Hepatocyte (in vitro differentiated cells): ENCODE measurements around the gene RARB. TPM values are rescaled to one million over a fixed set of nuclear protein-coding genes. Genes with fewer than 3 reads are reported as not detected.

Experiments used
- DNase-seq: peaks from one replicate; pipeline ENCODE4 v3.0.0-alpha.2; 2016; ENCODE audit warnings: low spot score
- H2AFZ ChIP-seq: fragments of 200-600 bp; sonication (generic); 2 replicates; pipeline ENCODE4 v1.6.0; 2016; ENCODE audit warnings: antibody characterized with exemption, mild to moderate bottlenecking
- H3K27ac ChIP-seq: fragments of 200-600 bp; sonication (generic); 2 replicates; pipeline ENCODE4 v1.5.1; 2016; ENCODE audit warnings: mild to moderate bottlenecking
- H3K27me3 ChIP-seq: fragments of 200-600 bp; sonication (generic); 2 replicates; pipeline ENCODE4 v1.6.1; 2016
- H3K36me3 ChIP-seq: fragments of 200-600 bp; sonication (generic); replicated peaks from 2 replicates; pipeline ENCODE4 v1.5.1; 2016; ENCODE audit warnings: low read depth; ENCODE audit not compliant: insufficient read depth
- H3K4me1 ChIP-seq: fragments of 200-600 bp; sonication (generic); 2 replicates; pipeline ENCODE4 v1.5.1; 2016; ENCODE audit warnings: mild to moderate bottlenecking, moderate library complexity; ENCODE audit not compliant: insufficient read depth
- H3K4me2 ChIP-seq: fragments of 200-600 bp; sonication (generic); 2 replicates; pipeline ENCODE4 v1.6.0; 2016
- H3K4me3 ChIP-seq: fragments of 200-600 bp; sonication (generic); 2 replicates; pipeline ENCODE4 v1.5.1; 2016; ENCODE audit warnings: mild to moderate bottlenecking
- H3K79me2 ChIP-seq: fragments of 200-600 bp; sonication (generic); 2 replicates; pipeline ENCODE4 v1.6.0; 2017; ENCODE audit warnings: mild to moderate bottlenecking
- H3K9me2 ChIP-seq: fragments of 200-600 bp; sonication (generic); replicated peaks from 2 replicates; pipeline ENCODE4 v1.6.0; 2017; ENCODE audit warnings: mild to moderate bottlenecking; ENCODE audit not compliant: insufficient read depth
- H3K9me3 ChIP-seq: fragments of 200-600 bp; sonication (generic); 2 replicates; pipeline ENCODE4 v1.5.1; 2016; ENCODE audit warnings: low read depth, mild to moderate bottlenecking
- H4K20me1 ChIP-seq: fragments of 200-600 bp; sonication (generic); 2 replicates; pipeline ENCODE4 v1.6.0; 2016; ENCODE audit warnings: mild to moderate bottlenecking; ENCODE audit not compliant: insufficient read depth, poor library complexity, severe bottlenecking
- CTCF ChIP-seq: fragments of 200-600 bp; sonication (generic); IDR thresholded peaks from 2 replicates; pipeline ENCODE4 v1.5.1; 2016; ENCODE audit warnings: antibody characterized with exemption, mild to moderate bottlenecking; ENCODE audit not compliant: poor library complexity
- EZH2 ChIP-seq: fragments of 200-600 bp; sonication (generic); IDR thresholded peaks from 2 replicates; pipeline ENCODE4 v1.6.1; 2016; ENCODE audit warnings: antibody characterized with exemption, mild to moderate bottlenecking, borderline replicate concordance
- EZH2phosphoT487 ChIP-seq: fragments of 200-600 bp; sonication (generic); IDR thresholded peaks from one replicate; pipeline ENCODE4 v1.6.1; 2018; ENCODE audit warnings: antibody characterized with exemption, mild to moderate bottlenecking, low read depth, moderate library complexity; ENCODE audit not compliant: unreplicated experiment, severe bottlenecking
- WGBS: methylation state at CpG from one replicate; pipeline ENCODE4 v1.1.6; 2016; ENCODE audit warnings: low lambda C conversion rate; ENCODE audit errors: missing lambda C conversion rate; 5-methylcytosine and 5-hydroxymethylcytosine counted together
- polyA plus RNA-seq: library from polyadenylated mRNA; unstranded; fragments of >200 nt; fragmentation: Nextera tagmentation; extraction: Ambion mirVana; gene quantifications from 2 replicates; pipeline ENCODE4 v1.2.1, GENCODE V29; 2016
- total RNA-seq: library from RNA; depleted of rRNA; stranded (reverse); fragments of >200 nt; gene quantifications from 2 replicates; pipeline ENCODE4 v1.2.3, GENCODE V29; 2014

RARB gene
- total and polyA plus RNA-seq, 2 experiments from 2014 or later, result 22.2 to 30.7 TPM

GRCh38 chr3:25480811-25481210 lies 52.7 kb downstream of the RARB start:
- H3K4me2 ChIP-seq, result no peak overlapping the region
- H3K79me2 ChIP-seq, result peaks cover 75% of the 10 kb centered on the region
- TF ChIP-seq EZH2 (no peak), EZH2phosphoT487 (no peak), CTCF (no peak)

DNA sequence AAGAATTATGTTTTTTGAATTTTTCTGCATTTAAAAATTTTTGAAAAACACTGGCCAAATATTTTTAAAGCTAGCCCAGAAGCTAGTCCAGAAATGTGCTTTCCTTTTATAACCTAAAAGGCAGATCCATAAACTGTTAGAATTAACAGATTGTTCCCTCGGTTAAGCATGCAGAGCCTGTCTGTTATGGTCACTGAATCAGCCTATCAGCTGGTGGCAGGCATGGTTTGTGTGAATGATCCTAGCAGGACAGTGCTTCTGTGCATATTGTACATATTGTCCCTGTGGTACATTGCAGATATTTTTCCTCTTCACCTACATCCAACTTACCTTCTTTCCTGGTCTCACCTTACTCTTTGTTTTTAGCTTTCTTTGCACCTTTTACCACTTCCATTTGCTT lies 53.3 kb downstream of the RARB start:
- Histone ChIP-seq H3K9me2 (no peaks in the 10 kb centered on the region), H3K4me2 (no peak overlapping the region), H3K36me3 (no peaks in the 10 kb centered on the region), H3K4me1 (peaks cover 22% of the 10 kb centered on the region), H2AFZ (no peak overlapping the region), H3K79me2 (peaks cover 75% of the 10 kb centered on the region), H4K20me1 (no peaks in the 10 kb centered on the region), H3K9me3 (no peaks in the 10 kb centered on the region), H3K27ac (no peak overlapping the region), H3K27me3 (no peaks in the 10 kb centered on the region), H3K4me3 (no peak overlapping the region)
- 65% methylated on average over 1 of the region's 1 CpG for WGBS
- no peak for DNase-seq
- TF ChIP-seq CTCF (no peak), EZH2 (no peak), EZH2phosphoT487 (no peak)

More at GRCh38 chr3:25480811-25481210, 52.7 kb downstream of the RARB start:
- Histone ChIP-seq H2AFZ (no peak overlapping the region), H3K4me1 (peaks cover 22% of the 10 kb centered on the region), H3K4me3 (no peak overlapping the region), H3K27me3 (no peaks in the 10 kb centered on the region), H3K27ac (no peak overlapping the region), H3K9me2 (no peaks in the 10 kb centered on the region), H3K9me3 (no peaks in the 10 kb centered on the region), H3K36me3 (no peaks in the 10 kb centered on the region), H4K20me1 (no peaks in the 10 kb centered on the region)
- no peak for DNase-seq
- WGBS, result 95% methylated on average over 1 of the region's 1 CpG

DNA sequence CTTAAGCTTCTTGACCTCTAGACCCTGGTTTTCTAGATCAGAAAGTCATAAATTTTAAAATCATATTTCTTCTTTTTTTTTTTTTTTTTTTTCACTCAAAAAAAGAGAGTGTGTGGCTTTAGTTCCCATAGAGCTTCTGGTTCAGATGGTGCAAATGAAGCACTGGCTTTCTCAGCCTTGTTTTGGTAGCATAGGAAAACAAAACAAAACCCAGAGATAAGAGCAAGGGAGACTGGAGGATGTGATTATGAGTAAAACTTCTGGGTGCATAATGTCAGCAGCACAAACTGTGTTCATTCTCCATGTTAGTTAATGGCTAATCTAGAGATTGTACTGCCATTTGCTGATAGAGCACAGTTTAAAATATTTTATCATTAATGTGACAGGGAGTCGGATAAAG lies 55.4 kb downstream of the RARB start:
- Histone ChIP-seq H3K9me3 (no peaks in the 10 kb centered on the region), H3K4me1 (peaks cover 22% of the 10 kb centered on the region), H3K79me2 (peaks cover 75% of the 10 kb centered on the region), H3K36me3 (no peaks in the 10 kb centered on the region), H2AFZ (no peak overlapping the region), H3K4me3 (no peak overlapping the region), H4K20me1 (no peaks in the 10 kb centered on the region), H3K27ac (no peak overlapping the region), H3K4me2 (peak overlapping the region; percentile 10), H3K27me3 (no peaks in the 10 kb centered on the region), H3K9me2 (no peaks in the 10 kb centered on the region)
- no peak for DNase-seq
- 48% methylated on average over 1 of the region's 1 CpG for WGBS
- no peak for TF ChIP-seq EZH2phosphoT487
- TF ChIP-seq EZH2, result no peak
- TF ChIP-seq CTCF, result no peak

- TF ChIP-seq EZH2phosphoT487 (no peak), EZH2 (no peak)
- no peak for DNase-seq
- no peaks in the 10 kb centered on the region for H3K9me3 ChIP-seq
- WGBS, result 62% methylated on average over 3 of the region's 3 CpGs
- H3K4me1 ChIP-seq, result peaks cover 22% of the 10 kb centered on the region
- no peak overlapping the region for H3K4me2 ChIP-seq
- no peaks in the 10 kb centered on the region for H4K20me1 ChIP-seq
- no peaks in the 10 kb centered on the region for H3K9me2 ChIP-seq
- peaks cover 70% of the 10 kb centered on the region for H3K79me2 ChIP-seq
- H2AFZ ChIP-seq, result no peak overlapping the region
- no peak overlapping the region for H3K27ac ChIP-seq
- H3K36me3 ChIP-seq, result no peaks in the 10 kb centered on the region
- H3K27me3 ChIP-seq, result no peaks in the 10 kb centered on the region
- no peak overlapping the region for H3K4me3 ChIP-seq
Observed at GRCh38 chr3:25485673-25486072, 57.6 kb downstream of the RARB start.
